ENCODE results near the gene SSH2. TPM values are rescaled to one million over a fixed set of nuclear protein-coding genes. Genes with fewer than 3 reads are reported as not detected.

The SSH2 gene
- total and polyA plus RNA-seq, 2 of the 13 experiments (the other 11 are each of a cell fraction or from before 2014, with no cell fraction given), result 6.0 to 6.4 TPM

DNA sequence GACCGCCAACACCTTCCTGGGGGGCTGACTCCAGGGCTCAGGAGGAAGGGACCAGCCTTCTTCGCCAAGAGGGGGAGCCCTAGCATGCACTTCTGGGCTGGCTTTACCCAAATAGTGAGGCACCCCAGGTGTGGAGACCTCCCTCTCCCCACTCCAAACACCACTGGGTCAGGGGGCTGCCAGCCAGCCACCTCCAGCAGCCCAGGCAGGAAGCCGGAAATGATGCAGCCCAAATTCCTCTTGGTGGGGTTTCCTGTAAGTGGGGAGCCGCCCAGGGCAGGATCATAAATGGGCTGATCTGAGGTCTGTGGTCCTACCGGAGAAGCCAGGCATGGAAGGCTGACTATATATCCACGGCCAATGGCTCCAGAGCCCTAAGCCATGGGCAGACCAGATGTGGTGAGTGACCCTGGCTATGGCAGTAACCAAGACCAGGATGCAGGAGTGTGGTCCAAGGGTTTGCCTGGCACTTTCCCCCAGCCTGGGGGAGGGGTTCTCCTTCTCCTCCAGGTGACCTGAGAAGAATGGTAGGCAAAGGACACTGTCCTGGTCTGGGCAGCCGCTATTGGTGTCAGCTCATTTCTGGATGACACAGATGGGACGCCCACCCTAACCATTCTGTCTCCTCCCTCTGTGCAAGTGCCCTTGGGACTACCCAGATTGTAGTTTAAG lies 344.8 kb downstream of the SSH2 start:
- Histone ChIP-seq H3K36me3 (replicated peaks in 1 of 2; ENCODE audit: control insufficient read depth in 1 of 2, insufficient read depth in 2 of 2, low read length in 2 of 2) (peaks cover 1 to 3% of the 10 kb centered on the region in 2 experiments; a peak in 3 of 5 replicates), H4K20me1 (ENCODE audit: insufficient read depth, low read length) (peaks cover 14% of the 10 kb centered on the region; the same call in 1 of the 2 replicates), H3K4me1 (ENCODE audit: insufficient read depth, low read length) (peaks cover 31% of the 10 kb centered on the region), H3K79me2 (ENCODE audit: insufficient read depth, low read length) (peaks cover 23% of the 10 kb centered on the region), H3K27me3 (ENCODE audit: control insufficient read depth in 1 of 2, insufficient read depth in 2 of 2, low read length in 2 of 2) (no peaks in the 10 kb centered on the region), H3K9me3 (ENCODE audit: low read length) (no peaks in the 10 kb centered on the region), H3K9ac (ENCODE audit: insufficient read depth, low read depth, low read length) (no peak overlapping the region), H3K27ac (ENCODE audit: extremely low read length, insufficient read depth, low read length) (no peak overlapping the region), H3K4me3 (replicated peaks in 1 of 3; ENCODE audit: insufficient read depth in 1 of 3, low read depth in 2 of 3, low read length in 3 of 3) (no peak overlapping the region), H3K4me2 (ENCODE audit: low read depth, low read length) (no peak overlapping the region), H2AFZ (ENCODE audit: low read length) (no peak overlapping the region)
- ChIA-PET POLR2A (no interaction called here), CTCF (ENCODE audit: low intra/inter-chr PET ratio, low total read pairs) (no interaction called here)
- no peak for FAIRE-seq
- no peak for ATAC-seq
- DNase-seq (ENCODE audit: low spot score), result no peak
- TF ChIP-seq, protein P1, sequence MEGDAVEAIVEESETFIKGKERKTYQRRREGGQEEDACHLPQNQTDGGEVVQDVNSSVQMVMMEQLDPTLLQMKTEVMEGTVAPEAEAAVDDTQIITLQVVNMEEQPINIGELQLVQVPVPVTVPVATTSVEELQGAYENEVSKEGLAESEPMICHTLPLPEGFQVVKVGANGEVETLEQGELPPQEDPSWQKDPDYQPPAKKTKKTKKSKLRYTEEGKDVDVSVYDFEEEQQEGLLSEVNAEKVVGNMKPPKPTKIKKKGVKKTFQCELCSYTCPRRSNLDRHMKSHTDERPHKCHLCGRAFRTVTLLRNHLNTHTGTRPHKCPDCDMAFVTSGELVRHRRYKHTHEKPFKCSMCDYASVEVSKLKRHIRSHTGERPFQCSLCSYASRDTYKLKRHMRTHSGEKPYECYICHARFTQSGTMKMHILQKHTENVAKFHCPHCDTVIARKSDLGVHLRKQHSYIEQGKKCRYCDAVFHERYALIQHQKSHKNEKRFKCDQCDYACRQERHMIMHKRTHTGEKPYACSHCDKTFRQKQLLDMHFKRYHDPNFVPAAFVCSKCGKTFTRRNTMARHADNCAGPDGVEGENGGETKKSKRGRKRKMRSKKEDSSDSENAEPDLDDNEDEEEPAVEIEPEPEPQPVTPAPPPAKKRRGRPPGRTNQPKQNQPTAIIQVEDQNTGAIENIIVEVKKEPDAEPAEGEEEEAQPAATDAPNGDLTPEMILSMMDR (CRISPR knock-in tag; IDR thresholded peaks at IDR 0.05), result peak; percentile 32
- TF ChIP-seq SIX1 (CRISPR knock-in tag; IDR thresholded peaks at IDR 0.05; ENCODE audit: borderline replicate concordance), result no peak
- TF ChIP-seq MED1 (CRISPR knock-in tag; IDR thresholded peaks at IDR 0.05), result no peak
- in situ Hi-C loops (cut with HindIII; ENCODE audit: extremely low pct_ligation_motif_present, low pct_unique_long_range_greater_than_20kb) (no loop called here), intact Hi-C loops (cut with micrococcal nuclease; ENCODE audit: unreplicated experiment) (no loop called here)
- no TSS peak for BruUV-seq (replicated peaks)
- WGBS (ENCODE audit: low lambda C conversion rate), result 97% methylated on average over 5 of the region's 8 CpGs

DNA sequence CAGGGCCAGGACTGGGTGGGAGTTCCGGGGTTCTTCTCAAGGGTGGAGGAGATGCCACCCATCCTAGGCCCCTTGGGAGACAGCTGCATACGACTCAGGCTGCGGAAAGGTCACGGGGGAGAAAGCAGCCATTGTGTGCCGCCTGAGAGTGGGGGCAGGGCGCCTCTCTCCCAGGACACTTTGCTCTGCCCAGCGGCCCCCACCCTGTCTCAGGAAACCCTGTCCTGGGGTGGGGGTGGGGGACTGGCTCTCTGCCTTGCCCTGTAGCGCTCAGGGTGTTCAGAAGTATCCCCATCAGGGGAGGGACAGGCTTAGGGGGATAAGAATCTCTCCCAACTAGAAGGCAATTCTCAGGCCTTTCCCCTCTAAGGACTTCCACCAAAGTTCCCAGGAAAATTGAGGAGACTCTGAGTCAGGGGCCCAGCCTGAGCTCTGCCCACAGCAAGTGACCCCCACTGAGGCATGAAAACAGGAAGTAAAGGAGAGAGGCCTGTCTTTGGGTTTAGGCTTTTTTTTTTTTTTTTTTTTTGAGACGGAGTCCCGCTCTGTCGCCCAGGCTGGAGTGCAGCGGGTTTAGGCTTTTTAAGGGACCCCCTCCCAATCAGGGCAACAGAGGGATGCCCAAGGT lies 345.5 kb downstream of the SSH2 start:
- DNase-seq (ENCODE audit: low spot score) (no peak), ATAC-seq (no peak), FAIRE-seq (no peak)
- in situ Hi-C loops (cut with HindIII; ENCODE audit: extremely low pct_ligation_motif_present, low pct_unique_long_range_greater_than_20kb), result loop anchor here (5.0 kb wide), 1 partner anchor 33 kb away; no protein-coding TSS in a partner anchor
- intact Hi-C loops (cut with micrococcal nuclease; ENCODE audit: unreplicated experiment), result no loop called here
- POLR2A ChIA-PET, result no interaction called here
- Histone ChIP-seq H4K20me1 (ENCODE audit: insufficient read depth, low read length) (peaks cover 14% of the 10 kb centered on the region; the same call in 1 of the 2 replicates), H3K27ac (ENCODE audit: extremely low read length, insufficient read depth, low read length) (no peak overlapping the region), H3K4me3 (replicated peaks in 1 of 3; ENCODE audit: insufficient read depth in 1 of 3, low read depth in 2 of 3, low read length in 3 of 3) (no peak overlapping the region), H3K79me2 (ENCODE audit: insufficient read depth, low read length) (peaks cover 23% of the 10 kb centered on the region), H2AFZ (ENCODE audit: low read length) (no peak overlapping the region), H3K36me3 (replicated peaks in 1 of 2; ENCODE audit: control insufficient read depth in 1 of 2, insufficient read depth in 2 of 2, low read length in 2 of 2) (peaks cover 1 to 3% of the 10 kb centered on the region in 2 experiments; a peak in 4 of 5 replicates), H3K9ac (ENCODE audit: insufficient read depth, low read depth, low read length) (no peak overlapping the region), H3K4me2 (ENCODE audit: low read depth, low read length) (no peak overlapping the region), H3K4me1 (ENCODE audit: insufficient read depth, low read length) (peaks cover 31% of the 10 kb centered on the region), H3K27me3 (ENCODE audit: control insufficient read depth in 1 of 2, insufficient read depth in 2 of 2, low read length in 2 of 2) (no peaks in the 10 kb centered on the region), H3K9me3 (ENCODE audit: low read length) (no peaks in the 10 kb centered on the region)
- BruUV-seq (replicated peaks), result no TSS peak
- TF ChIP-seq, protein P2, sequence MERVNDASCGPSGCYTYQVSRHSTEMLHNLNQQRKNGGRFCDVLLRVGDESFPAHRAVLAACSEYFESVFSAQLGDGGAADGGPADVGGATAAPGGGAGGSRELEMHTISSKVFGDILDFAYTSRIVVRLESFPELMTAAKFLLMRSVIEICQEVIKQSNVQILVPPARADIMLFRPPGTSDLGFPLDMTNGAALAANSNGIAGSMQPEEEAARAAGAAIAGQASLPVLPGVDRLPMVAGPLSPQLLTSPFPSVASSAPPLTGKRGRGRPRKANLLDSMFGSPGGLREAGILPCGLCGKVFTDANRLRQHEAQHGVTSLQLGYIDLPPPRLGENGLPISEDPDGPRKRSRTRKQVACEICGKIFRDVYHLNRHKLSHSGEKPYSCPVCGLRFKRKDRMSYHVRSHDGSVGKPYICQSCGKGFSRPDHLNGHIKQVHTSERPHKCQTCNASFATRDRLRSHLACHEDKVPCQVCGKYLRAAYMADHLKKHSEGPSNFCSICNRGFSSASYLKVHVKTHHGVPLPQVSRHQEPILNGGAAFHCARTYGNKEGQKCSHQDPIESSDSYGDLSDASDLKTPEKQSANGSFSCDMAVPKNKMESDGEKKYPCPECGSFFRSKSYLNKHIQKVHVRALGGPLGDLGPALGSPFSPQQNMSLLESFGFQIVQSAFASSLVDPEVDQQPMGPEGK (CRISPR knock-in tag; IDR thresholded peaks at IDR 0.05), result peak; percentile 34; the same call in 1 of the 2 replicates
- TF ChIP-seq HNRNPL (IDR thresholded peaks at IDR 0.05; ENCODE audit: low read depth, low read length) (0 out of 2 replicates have a peak, but pooled peaks have one; percentile 29), ZNF660 (CRISPR knock-in tag; IDR thresholded peaks at IDR 0.05; ENCODE audit: borderline replicate concordance, low read depth) (no peak)
- TF ChIP-seq, protein P3, sequence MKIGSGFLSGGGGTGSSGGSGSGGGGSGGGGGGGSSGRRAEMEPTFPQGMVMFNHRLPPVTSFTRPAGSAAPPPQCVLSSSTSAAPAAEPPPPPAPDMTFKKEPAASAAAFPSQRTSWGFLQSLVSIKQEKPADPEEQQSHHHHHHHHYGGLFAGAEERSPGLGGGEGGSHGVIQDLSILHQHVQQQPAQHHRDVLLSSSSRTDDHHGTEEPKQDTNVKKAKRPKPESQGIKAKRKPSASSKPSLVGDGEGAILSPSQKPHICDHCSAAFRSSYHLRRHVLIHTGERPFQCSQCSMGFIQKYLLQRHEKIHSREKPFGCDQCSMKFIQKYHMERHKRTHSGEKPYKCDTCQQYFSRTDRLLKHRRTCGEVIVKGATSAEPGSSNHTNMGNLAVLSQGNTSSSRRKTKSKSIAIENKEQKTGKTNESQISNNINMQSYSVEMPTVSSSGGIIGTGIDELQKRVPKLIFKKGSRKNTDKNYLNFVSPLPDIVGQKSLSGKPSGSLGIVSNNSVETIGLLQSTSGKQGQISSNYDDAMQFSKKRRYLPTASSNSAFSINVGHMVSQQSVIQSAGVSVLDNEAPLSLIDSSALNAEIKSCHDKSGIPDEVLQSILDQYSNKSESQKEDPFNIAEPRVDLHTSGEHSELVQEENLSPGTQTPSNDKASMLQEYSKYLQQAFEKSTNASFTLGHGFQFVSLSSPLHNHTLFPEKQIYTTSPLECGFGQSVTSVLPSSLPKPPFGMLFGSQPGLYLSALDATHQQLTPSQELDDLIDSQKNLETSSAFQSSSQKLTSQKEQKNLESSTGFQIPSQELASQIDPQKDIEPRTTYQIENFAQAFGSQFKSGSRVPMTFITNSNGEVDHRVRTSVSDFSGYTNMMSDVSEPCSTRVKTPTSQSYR (CRISPR knock-in tag; IDR thresholded peaks at IDR 0.05; ENCODE audit: borderline replicate concordance), result peak; percentile 78
- TF ChIP-seq, protein P4, sequence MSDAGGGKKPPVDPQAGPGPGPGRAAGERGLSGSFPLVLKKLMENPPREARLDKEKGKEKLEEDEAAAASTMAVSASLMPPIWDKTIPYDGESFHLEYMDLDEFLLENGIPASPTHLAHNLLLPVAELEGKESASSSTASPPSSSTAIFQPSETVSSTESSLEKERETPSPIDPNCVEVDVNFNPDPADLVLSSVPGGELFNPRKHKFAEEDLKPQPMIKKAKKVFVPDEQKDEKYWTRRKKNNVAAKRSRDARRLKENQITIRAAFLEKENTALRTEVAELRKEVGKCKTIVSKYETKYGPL (CRISPR knock-in tag; IDR thresholded peaks at IDR 0.05), result no peak
- 79% methylated on average over 8 of the region's 12 CpGs for WGBS (ENCODE audit: low lambda C conversion rate)
- CTCF ChIA-PET (ENCODE audit: low intra/inter-chr PET ratio, low total read pairs), result no interaction called here

Measured in HepG2 (cell line).